ENCODE measurements around the gene STK11IP. TPM values are rescaled to one million over a fixed set of nuclear protein-coding genes. Genes with fewer than 3 reads are reported as not detected.

STK11IP gene
- total and polyA plus RNA-seq, 10 of the 15 experiments (the other 5 are each of a cell fraction or from before 2014, with no cell fraction given) = 0.42 to 24.0 (median 11.4) TPM

DNA sequence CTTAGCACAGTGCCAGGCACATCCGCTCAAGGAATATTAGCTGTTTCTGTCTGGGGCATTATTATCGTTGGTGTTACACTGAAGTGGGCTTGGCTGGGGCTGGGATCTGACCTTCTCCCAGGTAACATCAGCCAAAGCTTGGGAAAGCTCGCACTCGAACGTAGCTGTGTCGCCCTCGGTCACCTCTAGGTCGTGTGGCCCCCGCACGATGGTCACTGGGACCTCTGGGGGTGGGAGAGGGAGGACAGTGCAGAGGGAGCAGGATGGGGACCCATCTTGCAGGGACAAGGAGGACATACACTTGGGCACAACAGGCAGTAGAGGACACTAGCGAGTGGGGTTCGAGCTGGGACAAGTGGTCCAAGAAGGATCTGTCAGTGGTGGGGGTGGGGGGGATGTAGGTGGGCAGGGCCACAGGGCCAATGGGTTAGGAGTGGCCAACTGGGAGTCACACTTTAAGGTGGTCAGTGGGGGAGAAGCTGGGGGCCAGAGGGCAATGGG lies 44.1 kb upstream of the STK11IP start:
- Histone ChIP-seq H3K27me3 (replicated peaks in 1 of 2; ENCODE audit: control insufficient read depth in 2 of 2, insufficient read depth in 2 of 2, low read length in 1 of 2) (peaks cover 3 to 8% of the 10 kb centered on the region in 2 experiments), H3K9me3 (replicated peaks; ENCODE audit: control insufficient read depth, insufficient read depth, low read length) (no peaks in the 10 kb centered on the region; the same call in 2 of the 3 replicates), H3K4me1 (ENCODE audit: control insufficient read depth, insufficient read depth, low read length) (no peaks in the 10 kb centered on the region; the same call in 1 of the 2 replicates), H3K4me3 (no peak overlapping the region), H2AFZ (ENCODE audit: control insufficient read depth, low read depth, low read length) (no peak overlapping the region), H4K20me1 (ENCODE audit: control insufficient read depth, insufficient read depth) (no peaks in the 10 kb centered on the region), H3K9ac (ENCODE audit: control insufficient read depth, insufficient read depth, low read length) (no peak overlapping the region), H3K4me2 (ENCODE audit: control insufficient read depth, insufficient read depth) (no peak overlapping the region), H3K27ac (ENCODE audit: control insufficient read depth, insufficient read depth) (no peak overlapping the region), H3K79me2 (ENCODE audit: control insufficient read depth, insufficient read depth, low read length) (no peaks in the 10 kb centered on the region), H3K36me3 (ENCODE audit: control insufficient read depth in 2 of 2, insufficient read depth in 2 of 2, low read length in 1 of 2) (no peaks in the 10 kb centered on the region)
- in situ Hi-C loops (cut with MboI) = no loop called here
- TF ChIP-seq JUNB (IDR thresholded peaks at IDR 0.05) (no peak), NFYA (IDR thresholded peaks at IDR 0.05; ENCODE audit: borderline replicate concordance, low read depth, low read length) (no peak), GABPA (IDR thresholded peaks at IDR 0.05; ENCODE audit: low read depth) (no peak), SMAD5 (IDR thresholded peaks at IDR 0.05; ENCODE audit: low read depth) (no peak), KAT2A (conservative IDR thresholded peaks at IDR 0.05; ENCODE audit: control insufficient read depth, low read depth, low read length) (no peak)
- TF ChIP-seq, protein P1, sequence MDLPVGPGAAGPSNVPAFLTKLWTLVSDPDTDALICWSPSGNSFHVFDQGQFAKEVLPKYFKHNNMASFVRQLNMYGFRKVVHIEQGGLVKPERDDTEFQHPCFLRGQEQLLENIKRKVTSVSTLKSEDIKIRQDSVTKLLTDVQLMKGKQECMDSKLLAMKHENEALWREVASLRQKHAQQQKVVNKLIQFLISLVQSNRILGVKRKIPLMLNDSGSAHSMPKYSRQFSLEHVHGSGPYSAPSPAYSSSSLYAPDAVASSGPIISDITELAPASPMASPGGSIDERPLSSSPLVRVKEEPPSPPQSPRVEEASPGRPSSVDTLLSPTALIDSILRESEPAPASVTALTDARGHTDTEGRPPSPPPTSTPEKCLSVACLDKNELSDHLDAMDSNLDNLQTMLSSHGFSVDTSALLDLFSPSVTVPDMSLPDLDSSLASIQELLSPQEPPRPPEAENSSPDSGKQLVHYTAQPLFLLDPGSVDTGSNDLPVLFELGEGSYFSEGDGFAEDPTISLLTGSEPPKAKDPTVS (IDR thresholded peaks at IDR 0.05; ENCODE audit: low read depth, low read length) = no peak
- 76% methylated on average over 12 of the region's 12 CpGs for WGBS (ENCODE audit: insufficient coverage, insufficient replicate concordance, low lambda C conversion rate, missing lambda C conversion rate)
- ChIA-PET RAD21 (ENCODE audit: unreplicated experiment) (no interaction called here), CTCF (interaction anchor here (1.9 kb wide), 1 partner anchor 13 kb away, joined by 7 read pairs; no protein-coding TSS in a partner anchor), SMC1A (ENCODE audit: uncharacterized antibody, unreplicated experiment) (no interaction called here), POLR2A (no interaction called here)
- ATAC-seq (no peak), DNase-seq (ENCODE audit: low read depth, low spot score) (no peak), FAIRE-seq (no peak)
- intact Hi-C loops (cut with micrococcal nuclease; ENCODE audit: unreplicated experiment) = no loop called here
- no TSS peak for BruUV-seq (replicated peaks)

DNA sequence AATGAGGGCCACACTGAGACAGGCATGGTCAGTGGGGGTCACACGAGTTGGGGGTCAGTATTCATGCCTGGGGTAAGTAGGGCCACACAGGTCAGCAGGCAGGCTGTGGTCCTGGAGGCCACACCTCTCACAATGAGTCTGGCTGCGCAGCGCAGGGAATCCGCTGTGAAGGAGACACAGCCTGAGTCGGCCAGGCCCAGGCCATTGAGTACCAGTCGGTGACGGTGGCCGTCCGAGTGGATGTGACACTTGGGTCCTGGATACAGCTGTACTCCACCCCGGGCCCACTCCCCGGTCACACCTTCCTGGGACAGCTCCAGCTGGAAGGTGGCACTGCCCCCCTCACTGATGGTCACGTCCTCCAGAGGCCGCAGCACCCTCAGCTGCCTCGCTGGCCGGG lies 43.3 kb upstream of the STK11IP start:
- no TSS peak for BruUV-seq (replicated peaks)
- ATAC-seq (no peak), FAIRE-seq (no peak)

More for the DNA sequence above, 43.3 kb upstream of the STK11IP start:
- Histone ChIP-seq H3K79me2 (ENCODE audit: control insufficient read depth, insufficient read depth, low read length) (no peaks in the 10 kb centered on the region), H3K4me3 (no peak overlapping the region), H3K36me3 (ENCODE audit: control insufficient read depth in 2 of 2, insufficient read depth in 2 of 2, low read length in 1 of 2) (no peaks in the 10 kb centered on the region), H2AFZ (ENCODE audit: control insufficient read depth, low read depth, low read length) (no peak overlapping the region), H4K20me1 (ENCODE audit: control insufficient read depth, insufficient read depth) (no peaks in the 10 kb centered on the region), H3K4me2 (ENCODE audit: control insufficient read depth, insufficient read depth) (no peak overlapping the region), H3K27ac (ENCODE audit: control insufficient read depth, insufficient read depth) (no peak overlapping the region), H3K27me3 (replicated peaks in 1 of 2; ENCODE audit: control insufficient read depth in 2 of 2, insufficient read depth in 2 of 2, low read length in 1 of 2) (peaks cover 3 to 8% of the 10 kb centered on the region in 2 experiments), H3K4me1 (ENCODE audit: control insufficient read depth, insufficient read depth, low read length) (no peaks in the 10 kb centered on the region; the same call in 1 of the 2 replicates), H3K9me3 (replicated peaks; ENCODE audit: control insufficient read depth, insufficient read depth, low read length) (no peaks in the 10 kb centered on the region; the same call in 2 of the 3 replicates), H3K9ac (ENCODE audit: control insufficient read depth, insufficient read depth, low read length) (no peak overlapping the region)
- no peak for DNase-seq (ENCODE audit: low read depth, low spot score)
- no peak for TF ChIP-seq TARDBP (IDR thresholded peaks at IDR 0.05; ENCODE audit: borderline replicate concordance)
- TF ChIP-seq TBL1XR1 (IDR thresholded peaks at IDR 0.05; ENCODE audit: low read depth, low read length) = no peak
- no peak for TF ChIP-seq STAT1 (conservative IDR thresholded peaks at IDR 0.05)
- ChIA-PET POLR2A (no interaction called here), RAD21 (ENCODE audit: unreplicated experiment) (no interaction called here), CTCF (no interaction called here), SMC1A (ENCODE audit: uncharacterized antibody, unreplicated experiment) (no interaction called here)
- 78% methylated on average over 15 of the region's 15 CpGs for WGBS (ENCODE audit: insufficient coverage, insufficient replicate concordance, low lambda C conversion rate, missing lambda C conversion rate)
- intact Hi-C loops (cut with micrococcal nuclease; ENCODE audit: unreplicated experiment) (no loop called here), in situ Hi-C loops (cut with MboI) (no loop called here)
